Cerebellar nuclear complex (tissue), 1 donor: Measurements from ENCODE around the gene CD1C.
"Not testable (repeated sequence)": the region's sequence is repeated elsewhere in the genome, so short reads cannot be mapped to it uniquely, and the experiment has no call there.

Experiments used
- DNase-seq, 2 experiments: peaks; one replicate each; lab custom pipeline; 2025; lab: John Stamatoyannopoulos, UW

CD1C gene

GRCh38 chr1:158328426-158328825 lies 38.7 kb downstream of the CD1C start:
- no peak for DNase-seq

DNA sequence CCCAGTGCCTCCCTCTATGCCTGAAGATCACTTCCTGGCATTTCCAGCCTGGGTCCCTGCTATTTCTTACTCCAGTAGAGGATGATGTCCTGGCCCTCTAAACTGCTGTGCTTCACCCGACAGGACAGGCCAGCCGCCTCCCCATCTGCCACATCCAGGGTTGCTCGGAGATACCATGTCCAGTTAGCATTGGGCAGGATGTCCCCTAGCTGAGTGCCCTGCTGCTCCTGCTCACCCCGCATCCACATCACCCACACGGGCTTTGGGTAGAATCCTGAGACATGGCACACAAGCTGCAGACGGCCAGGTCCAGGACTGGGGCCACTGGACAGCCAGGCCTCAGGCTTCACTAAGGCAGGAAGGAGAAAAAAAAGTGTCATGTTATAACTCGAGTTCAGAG lies 39.6 kb downstream of the CD1C start:
- no peak for DNase-seq

- DNase-seq = no peak
Observed at GRCh38 chr1:158329733-158330132, 40.0 kb downstream of the CD1C start.

DNA sequence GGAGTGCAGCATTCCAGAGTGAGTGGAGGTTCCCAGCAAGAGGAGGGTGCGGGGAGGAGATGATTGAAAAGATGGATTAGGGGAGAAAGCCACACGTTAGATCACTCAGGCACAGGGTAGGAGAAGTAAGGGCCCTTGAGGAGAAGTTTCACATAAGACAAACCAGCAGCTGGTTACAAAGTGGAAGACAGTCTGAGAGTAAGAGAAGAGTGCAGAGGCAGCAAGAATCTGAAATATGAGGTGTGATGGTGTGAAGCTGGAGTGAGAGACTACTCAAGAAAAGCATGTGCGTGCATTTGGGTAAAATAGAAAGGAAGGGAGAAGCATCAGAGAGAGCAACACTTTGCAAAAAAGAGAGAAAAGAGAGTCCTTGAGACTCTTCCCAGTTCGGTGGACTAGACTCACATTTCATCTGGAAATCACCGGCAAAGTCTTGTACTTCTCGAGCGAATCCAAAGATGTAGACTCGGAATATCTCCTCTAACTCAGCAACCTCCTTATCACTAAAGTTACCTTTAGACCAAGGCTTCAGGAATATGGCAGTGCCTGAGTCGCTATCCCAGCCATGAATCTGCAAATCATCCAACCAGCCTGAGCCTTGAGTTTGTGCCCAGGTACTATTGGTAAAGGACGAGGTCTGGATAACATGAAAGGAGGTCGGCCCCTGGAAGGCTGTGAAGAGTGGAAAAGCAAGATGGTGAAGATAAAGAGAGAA lies 40.8 kb downstream of the CD1C start:
- no peak for DNase-seq

- DNase-seq = no peak
Observed at GRCh38 chr1:158331106-158331425, 41.3 kb downstream of the CD1C start.

DNA sequence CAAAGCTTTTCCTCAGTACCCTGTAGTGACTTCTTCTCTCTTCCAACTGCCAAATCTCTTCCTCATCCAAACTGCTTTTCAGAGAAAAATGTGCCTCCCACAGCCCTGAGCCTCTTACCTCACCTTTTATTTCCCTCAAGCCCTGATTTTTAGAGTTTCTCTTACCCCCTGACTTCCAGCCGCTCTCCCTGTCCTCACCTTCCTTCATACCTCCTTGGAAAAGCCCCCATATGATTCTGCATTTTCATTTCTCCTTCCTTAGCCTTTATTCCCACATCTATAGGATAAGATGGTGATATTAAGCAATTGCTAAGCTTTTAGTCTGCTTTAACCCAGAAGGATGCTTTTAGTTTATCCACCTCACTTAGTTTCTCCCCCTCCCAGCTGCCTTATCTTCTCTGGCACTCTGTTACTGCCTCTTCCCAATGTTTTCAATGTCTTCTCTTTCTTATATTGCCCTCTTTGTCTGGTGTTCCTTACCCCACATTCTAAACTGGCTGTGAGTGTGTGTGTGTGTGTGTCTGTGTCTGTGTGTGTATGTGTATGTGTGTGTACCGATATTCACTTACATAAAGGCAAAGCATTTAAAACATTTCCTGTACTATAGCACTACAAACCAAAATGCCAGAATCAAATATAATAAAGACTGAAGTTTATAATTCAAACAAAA lies 41.9 kb downstream of the CD1C start, which contains the start of gene CD1B:
CD1B (minus strand) TSS at position 51 of the 670 bp plus-strand sequence. CDS start 108 bp downstream, outside the sequence.
- DNase-seq = no peak

GRCh38 chr1:158333405-158334155 lies 43.9 kb downstream of the CD1C start:
- DNase-seq = no peak

DNA sequence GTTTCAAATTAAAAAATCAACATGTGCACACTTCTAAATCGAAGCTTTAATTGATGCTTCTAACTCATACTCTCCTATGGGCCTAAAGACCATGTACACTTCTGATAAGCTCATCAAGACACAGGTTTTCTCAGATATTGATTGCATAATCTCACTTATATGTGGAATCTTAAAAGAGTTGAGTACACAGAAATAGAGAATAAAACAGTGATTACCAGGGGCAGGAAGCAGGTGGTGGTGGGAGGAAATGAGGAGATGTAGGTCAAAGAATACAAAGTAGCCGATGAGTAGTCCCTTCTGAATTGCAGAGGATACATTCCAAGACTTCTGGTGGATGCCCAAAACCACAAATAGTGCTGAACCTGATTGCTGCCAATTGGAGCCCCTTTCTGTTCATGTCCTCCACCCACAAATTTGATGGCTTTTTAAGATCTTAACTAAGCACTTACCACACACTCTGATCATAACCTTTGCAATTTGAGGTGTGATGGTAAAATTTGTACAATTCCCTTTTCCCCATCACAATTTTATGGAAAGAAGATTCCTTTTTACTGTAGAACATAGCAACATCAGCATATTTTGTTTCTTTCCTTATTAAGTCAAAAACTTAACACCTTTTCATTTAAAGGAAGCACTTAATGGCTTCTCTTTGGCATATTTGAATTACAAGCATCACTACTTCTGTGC lies 44.9 kb downstream of the CD1C start:
- DNase-seq = no peak

DNA sequence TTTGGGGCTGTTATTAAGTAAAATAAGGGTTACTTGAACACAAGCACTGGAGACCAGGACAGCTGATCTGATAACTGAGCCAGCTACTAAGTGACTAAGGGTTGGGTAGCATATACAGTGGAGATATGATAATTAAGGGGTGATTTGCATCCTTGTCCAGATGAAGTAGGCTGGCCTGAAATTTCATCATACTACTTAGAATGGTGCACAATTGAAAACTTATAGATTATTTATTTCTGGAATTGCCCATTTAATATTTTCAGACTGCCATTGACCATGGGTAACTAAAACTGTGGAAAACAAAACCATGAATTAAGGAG lies 45.5 kb downstream of the CD1C start:
- no peak for DNase-seq

GRCh38 chr1:158336413-158336812 lies 46.7 kb downstream of the CD1C start:
- not testable (repeated sequence) for DNase-seq
